Neutrophil (primary cell): ENCODE data around the gene B3GAT3.
"Not testable (repeated sequence)": the region's sequence is repeated elsewhere in the genome, so short reads cannot be mapped to it uniquely, and the experiment has no call there.

Source experiments
- H3K27ac ChIP-seq: fragments of 200-600 bp; sonication (generic); 2 replicates; pipeline ENCODE4 v1.5.1; 2016; ENCODE audit warnings: mild to moderate bottlenecking, moderate library complexity
- H3K27me3 ChIP-seq: fragments of 200-600 bp; sonication (generic); 2 replicates; pipeline ENCODE4 v1.6.0; 2016; ENCODE audit warnings: mild to moderate bottlenecking
- H3K36me3 ChIP-seq: fragments of 200-600 bp; sonication (generic); 2 replicates; pipeline ENCODE4 v1.5.1; 2017
- H3K4me1 ChIP-seq, 2 experiments: fragments of 200-600 bp in 1 of 2; sonication (generic) in 1 of 2; 1 replicate in 1 of 2; 2 replicates in 1 of 2; pipeline versions ENCODE4 v1.5.1 to v1.6.1; 2013 to 2016; ENCODE audit warnings: low read depth in 1 of 2, low read length in 1 of 2, mild to moderate bottlenecking in 1 of 2, moderate library complexity in 1 of 2; ENCODE audit not compliant: control insufficient read depth in 1 of 2, insufficient read depth in 1 of 2
- H3K4me3 ChIP-seq, 2 experiments: fragments of 200-600 bp in 1 of 2; sonication (generic) in 1 of 2; 1 replicate in 1 of 2; 2 replicates in 1 of 2; pipeline ENCODE4 v1.5.1; 2013 to 2016; ENCODE audit warnings: low read depth in 1 of 2, low read length in 1 of 2, mild to moderate bottlenecking in 1 of 2, moderate library complexity in 1 of 2
- H3K9me3 ChIP-seq: fragments of 200-600 bp; sonication (generic); 2 replicates; pipeline ENCODE4 v1.5.1; 2016
- CTCF ChIP-seq: fragments of 200-600 bp; sonication (generic); IDR thresholded peaks from 2 replicates; pipeline ENCODE4 v1.5.1; 2016; ENCODE audit warnings: antibody characterized with exemption

B3GAT3 gene

DNA sequence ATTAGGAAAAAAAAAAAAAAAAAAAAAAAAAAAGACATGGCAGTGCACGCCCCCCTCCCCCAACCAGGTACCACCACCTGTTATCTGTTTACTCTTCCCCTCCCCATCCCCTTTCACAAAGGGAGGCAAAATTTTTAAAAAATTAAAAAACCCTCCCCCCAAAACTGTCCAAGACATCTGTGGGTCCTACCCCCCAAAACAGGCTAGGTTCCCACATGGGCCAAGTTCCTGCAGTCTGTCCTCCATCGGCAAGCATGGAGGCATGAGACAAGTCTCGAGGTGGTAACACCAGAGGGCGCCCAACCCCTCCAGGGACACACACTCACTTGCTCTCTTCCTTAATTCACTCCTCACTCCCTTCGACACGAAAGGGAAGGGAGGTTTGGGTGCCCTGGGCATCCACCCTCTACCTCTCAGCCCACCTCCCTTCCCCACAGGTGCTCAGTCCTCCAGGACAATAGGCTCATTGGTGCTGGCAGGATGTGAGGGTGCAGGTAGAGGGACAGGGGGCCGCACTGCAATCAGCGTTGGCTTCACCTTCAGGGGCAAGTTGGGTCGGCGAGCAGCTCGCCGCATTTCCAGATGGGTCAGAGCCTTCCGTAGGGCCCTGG, 28.2 kb downstream of the B3GAT3 start:
- Histone ChIP-seq H3K4me1 (peaks cover 30 to 34% of the 10 kb centered on the region in 2 experiments), H3K27ac (peak overlapping the region; percentile 65), H3K9me3 (no peaks in the 10 kb centered on the region), H3K4me3 (peak overlapping the region in 1 of 2 experiments; percentile 85), H3K36me3 (peaks cover 50% of the 10 kb centered on the region), H3K27me3 (no peaks in the 10 kb centered on the region)
- TF ChIP-seq CTCF: peak; percentile 69

- Histone ChIP-seq H3K4me1 (peaks cover 29 to 33% of the 10 kb centered on the region in 2 experiments), H3K36me3 (peaks cover 45% of the 10 kb centered on the region), H3K4me3 (peak overlapping the region; percentile 76 to 85), H3K27ac (peak overlapping the region; percentile 90), H3K9me3 (no peaks in the 10 kb centered on the region), H3K27me3 (no peaks in the 10 kb centered on the region)
- no peak for TF ChIP-seq CTCF
Observed at GRCh38 chr11:62592989-62593421, 28.8 kb downstream of the B3GAT3 start.

GRCh38 chr11:62592146-62592815, 29.5 kb downstream of the B3GAT3 start:
- Histone ChIP-seq H3K4me3 (peak overlapping the region; percentile 76 to 85), H3K27me3 (no peaks in the 10 kb centered on the region), H3K9me3 (no peaks in the 10 kb centered on the region), H3K36me3 (peaks cover 43% of the 10 kb centered on the region), H3K27ac (peak overlapping the region; percentile 90), H3K4me1 (peaks cover 29 to 33% of the 10 kb centered on the region in 2 experiments)
- no peak for TF ChIP-seq CTCF

- H3K27me3 ChIP-seq: no peaks in the 10 kb centered on the region
- peaks cover 29 to 33% of the 10 kb centered on the region in 2 experiments for H3K4me1 ChIP-seq
- no peaks in the 10 kb centered on the region for H3K9me3 ChIP-seq
- peak within 1 kb of the TSS; percentile 90 for H3K27ac ChIP-seq
- peak within 1 kb of the TSS; percentile 76 to 85 for H3K4me3 ChIP-seq
- peaks cover 39% of the 10 kb centered on the region for H3K36me3 ChIP-seq
- TF ChIP-seq CTCF: peak; percentile 39
Observed at GRCh38 chr11:62591448-62592145, 30.2 kb downstream of the B3GAT3 start, which contains the start of gene TUT1. TUT1 (minus strand) TSS chr11:62591523; CDS start chr11:62591485, 38 bp downstream.

DNA sequence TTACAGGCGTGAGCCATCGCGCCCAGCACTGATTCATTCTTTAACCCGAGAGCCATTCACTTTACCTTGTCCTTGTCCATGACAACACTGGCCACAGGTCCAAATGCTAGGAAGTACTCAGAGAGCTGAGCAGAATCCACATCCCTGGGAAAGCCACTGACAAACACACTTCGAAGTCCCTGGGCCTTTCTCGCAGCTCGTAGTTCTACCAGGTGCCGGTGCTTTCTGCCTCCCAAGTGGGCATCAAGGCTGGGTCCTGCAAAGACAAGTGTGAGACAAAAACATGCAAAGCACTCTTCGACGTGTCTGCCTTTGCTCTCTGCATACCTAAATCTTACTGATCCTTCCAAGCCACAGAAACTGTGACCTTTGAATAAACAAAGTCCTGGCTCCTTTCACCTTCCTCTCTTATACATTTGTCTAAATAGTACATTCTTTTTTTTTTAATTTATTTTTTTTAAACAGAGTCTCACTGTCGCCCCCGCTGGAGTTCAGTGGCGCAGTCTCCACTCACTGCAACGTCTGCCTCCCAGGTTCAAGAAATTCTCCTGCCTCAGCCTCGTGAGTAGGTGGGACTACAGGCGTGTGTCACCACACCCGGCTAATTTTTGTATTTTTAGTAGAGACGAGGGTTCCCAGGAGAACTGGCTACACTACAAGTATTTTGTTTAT, 32.7 kb downstream of the B3GAT3 start:
- Histone ChIP-seq H3K36me3 (peaks cover 28% of the 10 kb centered on the region), H3K4me3 (no peak overlapping the region), H3K27ac (no peak overlapping the region), H3K9me3 (no peaks in the 10 kb centered on the region), H3K4me1 (peaks cover 29 to 33% of the 10 kb centered on the region in 2 experiments), H3K27me3 (no peaks in the 10 kb centered on the region)
- no peak for TF ChIP-seq CTCF

DNA sequence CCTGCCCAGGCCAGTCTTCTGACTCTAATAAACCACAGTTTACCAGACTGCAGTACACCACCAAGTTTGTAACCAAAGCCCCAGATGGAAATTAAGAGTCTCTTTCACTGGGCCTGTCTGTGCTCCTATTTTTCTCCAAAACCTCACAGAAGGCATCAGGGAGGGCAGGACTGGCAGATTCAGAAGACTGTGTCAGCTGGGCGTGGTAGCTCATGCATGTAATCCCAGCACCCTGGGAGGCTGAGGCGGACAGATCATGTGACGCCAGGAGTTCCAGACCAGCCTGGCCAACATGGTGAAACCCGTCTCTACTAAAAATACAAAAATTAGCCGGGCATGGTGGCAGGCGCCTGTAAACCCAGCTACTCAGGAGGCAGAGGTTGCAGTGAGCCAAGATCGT, 36.4 kb downstream of the B3GAT3 start:
- H3K36me3 ChIP-seq: peaks cover 32% of the 10 kb centered on the region

GRCh38 chr11:62581735-62582134, 40.1 kb downstream of the B3GAT3 start:
- H3K27ac ChIP-seq, H3K9me3 ChIP-seq, H3K4me1 ChIP-seq, H3K27me3 ChIP-seq, H3K4me3 ChIP-seq: not testable (repeated sequence)
- peaks cover 39% of the 10 kb centered on the region for H3K36me3 ChIP-seq

More for the DNA sequence above, 36.4 kb downstream of the B3GAT3 start:
- H3K9me3 ChIP-seq, H3K4me3 ChIP-seq, H3K27ac ChIP-seq, H3K27me3 ChIP-seq, H3K4me1 ChIP-seq: not testable (repeated sequence)
